GM06990 (cell line): ENCODE measurements around the gene ZCWPW1.
A peak's percentile ranks its signal among the peaks of the same experiment; 100 is the strongest.

ENCODE experiments used
- DNase-seq: peaks from one replicate; pipeline ENCODE4 v3.0.0-alpha.2; 2011; ENCODE audit not compliant: insufficient read length; ENCODE audit errors: extremely low read depth
- H3K27me3 ChIP-seq: replicated peaks from 2 replicates; pipeline ENCODE4 v1.6.0; 2011; ENCODE audit warnings: low read length; ENCODE audit not compliant: control insufficient read depth, insufficient read depth
- H3K36me3 ChIP-seq: 2 replicates; pipeline ENCODE4 v1.5.1; 2011; ENCODE audit warnings: low read length; ENCODE audit not compliant: control insufficient read depth, insufficient read depth
- H3K4me3 ChIP-seq: replicated peaks from 2 replicates; pipeline ENCODE4 v1.5.1; 2011; ENCODE audit warnings: low read depth, mild to moderate bottlenecking, control low read depth, low read length
- CTCF ChIP-seq: IDR thresholded peaks from 2 replicates; pipeline ENCODE4 v1.5.1; 2011; ENCODE audit warnings: low read length, control low read depth, mild to moderate bottlenecking, inconsistent platforms; ENCODE audit not compliant: insufficient read depth, poor library complexity, severe bottlenecking

The ZCWPW1 gene

GRCh38 chr7:100433276-100433591 lies 4.7 kb upstream of the ZCWPW1 start:
- Histone ChIP-seq H3K36me3 (peaks cover 18% of the 10 kb centered on the region), H3K27me3 (no peaks in the 10 kb centered on the region), H3K4me3 (no peak overlapping the region)
- no peak for TF ChIP-seq CTCF
- no peak for DNase-seq

GRCh38 chr7:100432621-100433275 lies 4.2 kb upstream of the ZCWPW1 start:
- no peaks in the 10 kb centered on the region for H3K27me3 ChIP-seq
- no peak overlapping the region for H3K4me3 ChIP-seq
- DNase-seq: no peak
- peaks cover 18% of the 10 kb centered on the region for H3K36me3 ChIP-seq
- no peak for TF ChIP-seq CTCF

GRCh38 chr7:100432053-100432452 lies 3.5 kb upstream of the ZCWPW1 start:
- DNase-seq: no peak
- Histone ChIP-seq H3K36me3 (peaks cover 18% of the 10 kb centered on the region), H3K27me3 (no peaks in the 10 kb centered on the region), H3K4me3 (no peak overlapping the region)
- TF ChIP-seq CTCF: no peak

GRCh38 chr7:100431286-100431735 lies 2.8 kb upstream of the ZCWPW1 start:
- H3K4me3 ChIP-seq: peak overlapping the region; percentile 89
- DNase-seq: no peak
- H3K27me3 ChIP-seq: no peaks in the 10 kb centered on the region
- no peak for TF ChIP-seq CTCF
- peaks cover 18% of the 10 kb centered on the region for H3K36me3 ChIP-seq

GRCh38 chr7:100430493-100431285 lies 2.2 kb upstream of the ZCWPW1 start:
- peak overlapping the region; percentile 89 for H3K4me3 ChIP-seq
- peaks cover 18% of the 10 kb centered on the region for H3K36me3 ChIP-seq
- TF ChIP-seq CTCF: no peak
- no peaks in the 10 kb centered on the region for H3K27me3 ChIP-seq
- DNase-seq: peak; percentile 28
